Naive thymus-derived CD4-positive, alpha-beta T cell (primary cell): ENCODE data around the gene CNNM3. TPM values are rescaled to one million over a fixed set of nuclear protein-coding genes. Genes with fewer than 3 reads are reported as not detected.

Experiments used
- ATAC-seq: fragments of 150-1000 bp; cut with Tn5 transposase; 2 replicates; pipeline ENCODE4 v1.10.0; 2021; ENCODE audit warnings: mild to moderate bottlenecking, moderate library complexity
- CTCF ChIA-PET: fragments of 350-600 bp; sonication (Branson Sonifier 250); formaldehyde crosslinking; loops from one replicate; lab custom pipeline; 2021; ENCODE audit warnings: antibody characterized with exemption; lab: Charles Lee
- POLR2A ChIA-PET: fragments of 350-600 bp; sonication (Branson Sonifier 250); formaldehyde crosslinking; loops from one replicate; lab custom pipeline; 2021; ENCODE audit warnings: antibody characterized with exemption, inconsistent platforms; lab: Charles Lee
- DNase-seq, 9 donors: peaks; one replicate each; pipeline versions ENCODE4 v3.0.0 to v3.0.0-alpha.2; 2020 to 2022; ENCODE audit warnings: mixed read lengths in 1 of 9
- H3K27ac ChIP-seq: one replicate; pipeline ENCODE4 v1.7.0; 2013; ENCODE audit warnings: mild to moderate bottlenecking, low read depth, low read length, moderate library complexity
- H3K27me3 ChIP-seq, 2 donors: one replicate each; pipeline ENCODE4 v1.7.0; 2013; ENCODE audit warnings: low read length in 2 of 2, mild to moderate bottlenecking in 2 of 2, moderate library complexity in 2 of 2; ENCODE audit not compliant: control insufficient read depth in 2 of 2, insufficient read depth in 2 of 2
- H3K36me3 ChIP-seq, 3 experiments: 1 replicate in 2 of 3; 2 replicates in 1 of 3; pipeline ENCODE4 v1.7.0; 2013; ENCODE audit warnings: low read length in 3 of 3, mild to moderate bottlenecking in 3 of 3, moderate library complexity in 1 of 3; ENCODE audit not compliant: insufficient read depth in 3 of 3, control insufficient read depth in 2 of 3
- H3K4me1 ChIP-seq, 2 donors: one replicate each; pipeline ENCODE4 v1.7.0; 2013; ENCODE audit warnings: low read length in 2 of 2, mild to moderate bottlenecking in 2 of 2, moderate library complexity in 1 of 2; ENCODE audit not compliant: control insufficient read depth in 2 of 2, insufficient read depth in 2 of 2
- H3K4me3 ChIP-seq: 2 replicates; pipeline ENCODE4 v1.7.0; 2013; ENCODE audit warnings: mild to moderate bottlenecking, low read length
- H3K9me3 ChIP-seq, 3 experiments: 1 replicate in 2 of 3; 2 replicates in 1 of 3; pipeline ENCODE4 v1.7.0; 2013; ENCODE audit warnings: low read length in 3 of 3; ENCODE audit not compliant: control insufficient read depth in 2 of 3
- H3K27ac Mint-ChIP-seq, 9 donors: one replicate each; pipeline ENCODE4 v1.8.0; 2020 to 2022; ENCODE audit warnings: mixed read lengths in 9 of 9, mild to moderate bottlenecking in 8 of 9, moderate library complexity in 5 of 9, inconsistent platforms in 2 of 9
- H3K27me3 Mint-ChIP-seq, 5 donors: one replicate each; pipeline ENCODE4 v1.8.0; 2021 to 2022; ENCODE audit warnings: mixed read lengths in 5 of 5, mild to moderate bottlenecking in 1 of 5
- H3K36me3 Mint-ChIP-seq, 5 donors: one replicate each; pipeline ENCODE4 v1.8.0; 2020 to 2022; ENCODE audit warnings: mixed read lengths in 5 of 5, mild to moderate bottlenecking in 3 of 5, inconsistent platforms in 1 of 5
- H3K4me1 Mint-ChIP-seq, 7 donors: one replicate each; pipeline ENCODE4 v1.8.0; 2020 to 2022; ENCODE audit warnings: mixed read lengths in 7 of 7, mild to moderate bottlenecking in 3 of 7, inconsistent platforms in 1 of 7
- H3K4me3 Mint-ChIP-seq, 10 donors: one replicate each; pipeline ENCODE4 v1.8.0; 2020 to 2022; ENCODE audit warnings: mild to moderate bottlenecking in 10 of 10, mixed read lengths in 10 of 10, moderate library complexity in 6 of 10, inconsistent platforms in 2 of 10
- H3K9me3 Mint-ChIP-seq, 11 donors: one replicate each; pipeline ENCODE4 v1.8.0; 2020 to 2022; ENCODE audit warnings: mixed read lengths in 11 of 11, mild to moderate bottlenecking in 4 of 11, inconsistent platforms in 1 of 11, moderate library complexity in 1 of 11
- intact Hi-C, 2 donors: fragments of 100-400 bp; cut with micrococcal nuclease; formaldehyde crosslinking; loops; one replicate each; pipeline ENCODE4 v1.15.1; 2023
- polyA plus RNA-seq, 2 donors: library from polyadenylated mRNA; unstranded; fragments of 300-500 nt; fragmentation: Illumina TruSeq; gene quantifications; one replicate each; pipeline ENCODE4 v1.2.3, GENCODE V29; 2021
- total RNA-seq, 6 experiments: library from RNA in 5 of 6; stranded (reverse) in 5 of 6; gene quantifications; 1 replicate in 5 of 6; 2 replicates in 1 of 6; pipeline ENCODE4 v1.2.3 and lab custom pipeline; 2021 to 2026

CNNM3 gene
- total and polyA plus RNA-seq, 7 experiments from 2014 or later = 4.0 to 51.5 (median 37.7) TPM

DNA sequence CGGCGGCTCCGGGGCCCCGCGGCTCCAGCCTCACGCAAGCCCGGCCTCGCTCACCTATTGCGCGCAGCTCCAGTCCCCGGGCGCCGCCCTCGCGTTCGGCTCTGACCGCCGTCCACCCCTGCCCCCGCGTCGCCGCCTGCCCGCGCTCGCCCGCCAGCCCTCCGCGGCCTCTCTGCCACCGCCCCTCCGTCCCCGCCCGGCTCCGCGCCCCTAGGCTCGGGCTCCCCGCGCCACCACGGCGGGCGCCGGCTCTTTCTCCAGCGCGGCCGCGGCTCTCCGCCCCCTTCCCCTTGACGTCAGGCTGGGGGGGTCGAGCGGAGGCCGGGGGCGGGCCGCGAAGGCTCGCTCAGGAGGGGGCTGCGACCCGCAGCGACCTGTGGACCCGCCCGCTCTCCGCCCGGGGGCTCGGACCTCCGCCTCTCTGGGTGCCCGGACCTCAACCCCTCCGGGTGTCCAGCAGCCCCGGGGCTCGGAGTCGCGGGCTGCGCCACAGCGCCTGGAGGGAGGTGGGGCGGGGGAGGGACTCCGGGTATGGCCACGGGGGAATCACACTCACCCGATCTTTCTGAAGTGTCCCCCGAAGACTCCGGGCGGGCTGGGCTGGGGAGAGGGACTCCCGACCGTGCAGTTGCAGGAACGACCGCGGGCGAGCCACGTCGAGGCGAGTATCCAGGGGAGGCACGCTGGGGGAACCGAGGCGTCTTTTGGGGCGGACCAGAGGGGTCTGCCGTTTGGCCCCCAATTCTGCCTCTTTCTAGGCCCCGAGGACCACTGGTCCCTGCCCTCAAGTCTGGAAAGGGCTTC is 54.0 kb downstream of the CNNM3 start, which contains the start of gene SEMA4C:
SEMA4C (minus strand) TSS at position 259 of the 804 bp plus-strand sequence. CDS start 2,194 bp downstream, outside the sequence.
- peaks cover 0 to 15% (median 0%) of the 10 kb centered on the region in 5 donors for H3K27me3 Mint-ChIP-seq
- Histone ChIP-seq H3K4me1 (peaks cover 24 to 38% of the 10 kb centered on the region in 2 donors), H3K27ac (peak within 1 kb of the TSS; percentile 85), H3K36me3 (peaks cover 0 to 23% (median 5%) of the 10 kb centered on the region in 3 experiments), H3K4me3 (peak within 1 kb of the TSS; percentile 81), H3K27me3 (no peaks in the 10 kb centered on the region), H3K9me3 (no peaks in the 10 kb centered on the region)
- ChIA-PET POLR2A (interaction anchor here (0.7 to 15.0 kb wide), 19 partner anchors 11 to 93 kb away, joined by 3 to 288 read pairs (median 4); partner anchors contain the start of gene ANKRD39), CTCF (interaction anchor here (0.7 to 1.9 kb wide), 4 partner anchors 12 to 83 kb away, joined by 4 to 12 read pairs (median 8); partner anchors contain the start of gene ANKRD39)
- peaks cover 0 to 11% (median 0%) of the 10 kb centered on the region in 5 donors for H3K36me3 Mint-ChIP-seq
- ATAC-seq (peak; percentile 67), DNase-seq (peak; percentile 49 to 79 (median 68))
- H3K4me1 Mint-ChIP-seq = peaks cover 27 to 64% (median 54%) of the 10 kb centered on the region in 7 donors
- peak within 1 kb of the TSS; percentile 81 to 98 (median 91) for H3K27ac Mint-ChIP-seq
- intact Hi-C loops = loop anchor here (1.0 to 2.0 kb wide), 7 partner anchors 12 to 92 kb away; partner anchors contain the start of gene ANKRD39 (in 1 of the 2)
- peak within 1 kb of the TSS; percentile 83 to 96 (median 90) for H3K4me3 Mint-ChIP-seq
- no peaks in the 10 kb centered on the region for H3K9me3 Mint-ChIP-seq

DNA sequence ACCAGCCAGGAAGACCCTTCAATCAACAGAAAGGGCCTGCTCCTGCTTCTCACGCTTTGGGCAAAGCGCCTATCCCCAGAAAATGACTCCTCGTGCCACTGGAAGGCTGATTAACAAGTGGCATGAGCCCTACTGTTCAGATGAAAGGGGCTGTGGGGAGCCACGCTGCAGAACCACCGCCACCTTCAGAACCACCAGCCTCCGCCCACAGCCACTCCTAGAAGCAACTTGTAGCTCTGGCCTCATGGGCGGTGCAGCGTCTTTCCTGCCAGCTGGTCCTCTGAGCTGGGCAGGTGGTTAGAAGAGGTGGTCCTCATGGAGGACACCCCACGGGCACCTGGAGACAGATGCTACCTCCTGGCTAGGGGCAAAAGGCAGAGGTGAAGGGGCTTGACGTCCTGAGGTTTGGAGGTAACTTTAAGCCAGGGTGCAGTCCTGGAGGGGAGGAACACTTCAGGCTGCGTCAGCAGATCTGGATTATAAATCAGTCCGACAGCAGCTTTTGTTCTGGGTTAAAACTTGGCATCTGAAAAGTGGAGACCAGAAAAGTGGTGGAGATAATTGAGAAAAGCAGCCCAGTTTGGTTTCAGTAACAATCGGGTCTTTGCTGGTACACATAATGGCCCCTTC is 54.7 kb downstream of the CNNM3 start:
- Histone ChIP-seq H3K4me3 (peak overlapping the region; percentile 52), H3K9me3 (no peaks in the 10 kb centered on the region), H3K4me1 (peaks cover 24 to 38% of the 10 kb centered on the region in 2 donors), H3K27me3 (no peaks in the 10 kb centered on the region), H3K36me3 (peaks cover 0 to 15% (median 0%) of the 10 kb centered on the region in 3 experiments), H3K27ac (peak overlapping the region; percentile 85)
- H3K4me1 Mint-ChIP-seq = peaks cover 29 to 67% (median 55%) of the 10 kb centered on the region in 7 donors
- DNase-seq (peak; percentile 45 to 76 (median 72)), ATAC-seq (peak; percentile 73)
- CTCF ChIA-PET = interaction anchor here (0.6 to 1.9 kb wide), 7 partner anchors 13 to 339 kb away, joined by 3 to 12 read pairs (median 4); partner anchors contain the start of gene ANKRD39
- no peaks in the 10 kb centered on the region for H3K9me3 Mint-ChIP-seq
- peaks cover 0 to 8% (median 0%) of the 10 kb centered on the region in 5 donors for H3K36me3 Mint-ChIP-seq
- intact Hi-C loops = loop anchor here (1.0 to 2.0 kb wide), 7 partner anchors 12 to 92 kb away; partner anchors contain the start of gene ANKRD39 (in 1 of the 2)
- H3K4me3 Mint-ChIP-seq = peak overlapping the region; percentile 83 to 96 (median 88)
- H3K27me3 Mint-ChIP-seq = peaks cover 0 to 15% (median 0%) of the 10 kb centered on the region in 5 donors
- peak overlapping the region; percentile 81 to 98 (median 91) for H3K27ac Mint-ChIP-seq
- POLR2A ChIA-PET = interaction anchor here (0.7 to 5.9 kb wide), 24 partner anchors 9 to 92 kb away, joined by 3 to 76 read pairs (median 3); partner anchors contain the start of gene ANKRD39

GRCh38 chr2:96872591-96873349 is 56.7 kb downstream of the CNNM3 start:
- H3K27ac ChIP-seq = no peak overlapping the region
- POLR2A ChIA-PET = interaction anchor here (0.5 to 4.0 kb wide), 8 partner anchors 10 to 98 kb away, joined by 3 to 17 read pairs (median 3); partner anchors contain the start of gene ANKRD39
- no peaks in the 10 kb centered on the region for H3K9me3 Mint-ChIP-seq
- CTCF ChIA-PET = interaction anchor here (0.7 to 1.4 kb wide), 4 partner anchors 15 to 81 kb away, joined by 3 read pairs; partner anchors contain the start of gene ANKRD39
- peaks cover 0 to 1% (median 0%) of the 10 kb centered on the region in 5 donors for H3K36me3 Mint-ChIP-seq
- H3K27ac Mint-ChIP-seq = peak overlapping the region in 6 of 9 donors; percentile 38 to 79 (median 58)
- no peak overlapping the region for H3K4me3 ChIP-seq
- H3K36me3 ChIP-seq = no peaks in the 10 kb centered on the region
- no peaks in the 10 kb centered on the region for H3K9me3 ChIP-seq
- H3K27me3 ChIP-seq = no peaks in the 10 kb centered on the region
- H3K27me3 Mint-ChIP-seq = peaks cover 0 to 15% (median 0%) of the 10 kb centered on the region in 5 donors
- peaks cover 11 to 25% of the 10 kb centered on the region in 2 donors for H3K4me1 ChIP-seq
- peaks cover 20 to 53% (median 41%) of the 10 kb centered on the region in 7 donors for H3K4me1 Mint-ChIP-seq
- DNase-seq (no peak), ATAC-seq (no peak)
- intact Hi-C loops = no loop called here
- peak overlapping the region in 1 of 10 donors; percentile 45 for H3K4me3 Mint-ChIP-seq

DNA sequence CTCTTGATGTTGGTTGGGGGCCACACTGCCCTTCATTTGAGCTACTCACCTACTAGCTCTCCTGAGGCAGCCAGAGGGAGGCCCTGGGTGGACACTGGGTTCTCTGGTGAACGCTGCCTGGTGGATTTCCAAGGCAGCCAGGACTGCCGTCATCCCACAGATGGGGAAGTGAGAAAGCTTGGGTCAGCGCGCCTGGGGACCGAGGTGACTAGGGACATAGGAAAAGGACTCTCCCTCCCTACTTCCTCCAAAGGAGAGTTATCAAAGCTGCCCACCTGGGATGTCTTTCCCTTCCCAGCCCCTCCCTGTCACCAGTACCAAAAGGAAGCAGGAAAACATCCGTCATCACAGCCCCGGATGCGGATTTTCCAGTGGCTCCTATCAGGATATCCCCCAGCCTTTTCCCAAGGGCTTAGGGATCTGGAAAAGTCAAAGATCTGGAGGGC is 57.6 kb downstream of the CNNM3 start:
- H3K4me1 ChIP-seq = peaks cover 7 to 20% of the 10 kb centered on the region in 2 donors
- no peaks in the 10 kb centered on the region for H3K9me3 Mint-ChIP-seq
- no peaks in the 10 kb centered on the region for H3K27me3 ChIP-seq
- no peaks in the 10 kb centered on the region for H3K9me3 ChIP-seq
- H3K4me3 ChIP-seq = no peak overlapping the region
- ChIA-PET CTCF (interaction anchor here (0.6 to 1.4 kb wide), 4 partner anchors 16 to 105 kb away, joined by 3 read pairs; partner anchors contain the start of gene ANKRD39), POLR2A (interaction anchor here (0.5 to 4.0 kb wide), 9 partner anchors 14 to 1817 kb away, joined by 3 to 17 read pairs (median 3); partner anchors contain the start of gene ANKRD39)
- DNase-seq = no peak
- intact Hi-C loops = no loop called here
- H3K27ac Mint-ChIP-seq = peak overlapping the region in 4 of 9 donors; percentile 38 to 73 (median 60)
- H3K27me3 Mint-ChIP-seq = peaks cover 0 to 15% (median 0%) of the 10 kb centered on the region in 5 donors
- no peaks in the 10 kb centered on the region for H3K36me3 ChIP-seq
- ATAC-seq = no peak
- H3K36me3 Mint-ChIP-seq = peaks cover 0 to 1% (median 0%) of the 10 kb centered on the region in 5 donors
- peak overlapping the region in 1 of 10 donors; percentile 45 for H3K4me3 Mint-ChIP-seq
- no peak overlapping the region for H3K27ac ChIP-seq
- H3K4me1 Mint-ChIP-seq = peaks cover 16 to 52% (median 39%) of the 10 kb centered on the region in 7 donors

GRCh38 chr2:96874198-96874831 is 58.2 kb downstream of the CNNM3 start:
- ChIA-PET POLR2A (interaction anchor here (0.5 to 4.0 kb wide), 9 partner anchors 12 to 1816 kb away, joined by 3 to 17 read pairs (median 3); partner anchors contain the start of gene ANKRD39), CTCF (interaction anchor here (0.6 to 1.6 kb wide), 3 partner anchors 11 to 50 kb away, joined by 3 read pairs; no protein-coding TSS in a partner anchor)
- ATAC-seq = peak; percentile 14
- H3K4me1 Mint-ChIP-seq = peaks cover 16 to 52% (median 39%) of the 10 kb centered on the region in 7 donors
- H3K9me3 Mint-ChIP-seq = no peaks in the 10 kb centered on the region
- DNase-seq = no peak
- no peaks in the 10 kb centered on the region for H3K9me3 ChIP-seq
- peaks cover 0 to 1% (median 0%) of the 10 kb centered on the region in 5 donors for H3K36me3 Mint-ChIP-seq
- peaks cover 7 to 20% of the 10 kb centered on the region in 2 donors for H3K4me1 ChIP-seq
- peak overlapping the region in 1 of 10 donors; percentile 22 for H3K4me3 Mint-ChIP-seq
- H3K27me3 ChIP-seq = no peaks in the 10 kb centered on the region
- H3K27me3 Mint-ChIP-seq = peaks cover 0 to 15% (median 0%) of the 10 kb centered on the region in 5 donors
- H3K27ac Mint-ChIP-seq = peak overlapping the region in 6 of 9 donors; percentile 18 to 91 (median 64)
- no peak overlapping the region for H3K4me3 ChIP-seq
- peak overlapping the region; percentile 9 for H3K27ac ChIP-seq
- intact Hi-C loops = no loop called here
- H3K36me3 ChIP-seq = no peaks in the 10 kb centered on the region
